ENCODE measurements around the gene ITGA5.
"Not testable (repeated sequence)": the region's sequence is repeated elsewhere in the genome, so short reads cannot be mapped to it uniquely, and the experiment has no call there.

Gene ITGA5

GRCh38 chr12:54368709-54369596 is 50.1 kb downstream of the ITGA5 start:
- peak; percentile 85 for DNase-seq

- DNase-seq: no peak
These were observed 50.9 kb downstream of the ITGA5 start for GRCh38 chr12:54368025-54368708.

- no peak for DNase-seq
These were observed 54.7 kb downstream of the ITGA5 start, which contains the start of gene GPR84 for GRCh38 chr12:54364413-54364812. GPR84 (minus strand) TSS chr12:54364486; CDS start chr12:54363851, 635 bp downstream.

GRCh38 chr12:54363618-54364017 is 55.4 kb downstream of the ITGA5 start:
- no peak for DNase-seq

GRCh38 chr12:54363047-54363446 is 56.0 kb downstream of the ITGA5 start:
- no peak for DNase-seq

- peak; percentile 83 for DNase-seq
These were observed 58.2 kb downstream of the ITGA5 start for GRCh38 chr12:54360717-54361456.

GRCh38 chr12:54359762-54360351 is 59.2 kb downstream of the ITGA5 start:
- no peak for DNase-seq

- peak; percentile 100 for DNase-seq
These were observed 59.9 kb downstream of the ITGA5 start for GRCh38 chr12:54358945-54359761.

- peak; percentile 63 for DNase-seq
These were observed 60.7 kb downstream of the ITGA5 start for GRCh38 chr12:54358191-54358944.

GRCh38 chr12:54357506-54358190 is 61.4 kb downstream of the ITGA5 start:
- DNase-seq: no peak

- peak; percentile 78 for DNase-seq
These were observed 62.1 kb downstream of the ITGA5 start for GRCh38 chr12:54356951-54357356.

GRCh38 chr12:54356228-54356627 is 62.8 kb downstream of the ITGA5 start:
- DNase-seq: no peak

- no peak for DNase-seq
These were observed 63.8 kb downstream of the ITGA5 start for GRCh38 chr12:54355104-54355815.

- not testable (repeated sequence) for DNase-seq
These were observed 64.8 kb downstream of the ITGA5 start for GRCh38 chr12:54354271-54354670.

- DNase-seq: peak; percentile 84
These were observed 65.9 kb downstream of the ITGA5 start for GRCh38 chr12:54352891-54353874.

- DNase-seq: peak; percentile 87
These were observed 67.0 kb downstream of the ITGA5 start for GRCh38 chr12:54352022-54352531.

- no peak for DNase-seq
These were observed 67.7 kb downstream of the ITGA5 start for GRCh38 chr12:54351341-54351740.

- DNase-seq: no peak
These were observed 68.3 kb downstream of the ITGA5 start for GRCh38 chr12:54350743-54351142.

Data from fibroblast of skin of right quadriceps (primary cell).